GM12892 (cell line): Measurements from ENCODE around the gene RAET1L.

Experiments used
- DNase-seq: peaks from one replicate; pipeline ENCODE4 v3.0.0; 2011; ENCODE audit not compliant: insufficient read length
- FAIRE-seq: peaks from 2 replicates; lab custom pipeline; 2011; peaks lifted over from hg19 to GRCh38; lab: Jason Lieb, UNC
- POLR2A ChIP-seq: IDR thresholded peaks from 2 replicates; pipeline ENCODE4 v1.6.1; 2011; ENCODE audit warnings: low read depth, low read length, control low read depth
- POLR2AphosphoS5 ChIP-seq: IDR thresholded peaks from 2 replicates; pipeline ENCODE4 v1.6.1; 2011; ENCODE audit warnings: low read depth, low read length, control low read depth
- TAF1 ChIP-seq: IDR thresholded peaks from 2 replicates; pipeline ENCODE4 v1.6.1; 2011; ENCODE audit warnings: low read depth, mild to moderate bottlenecking, control low read depth, low read length, borderline replicate concordance

Gene RAET1L

DNA sequence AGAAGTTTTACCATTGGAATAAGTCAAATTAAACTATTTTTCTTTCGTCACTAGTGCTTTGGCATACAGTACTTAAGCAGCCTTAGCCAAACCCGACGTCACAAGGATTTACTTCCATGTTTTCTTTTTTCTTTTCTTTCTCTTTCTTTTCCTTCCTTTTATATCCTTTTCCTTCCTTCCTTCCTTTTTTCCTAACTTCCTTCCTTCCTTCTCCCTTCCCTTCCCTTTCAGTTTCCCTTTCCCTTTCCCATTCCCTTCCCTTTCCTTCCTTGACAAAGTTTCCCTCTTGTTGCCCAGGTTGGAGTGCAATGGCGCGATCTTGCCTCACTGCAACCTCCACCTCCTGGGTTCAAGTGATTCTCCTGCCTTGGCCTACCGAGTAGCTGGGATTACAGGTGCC lies 33.7 kb upstream of the RAET1L start:
- TF ChIP-seq TAF1 (no peak), POLR2AphosphoS5 (no peak), POLR2A (no peak)
- no peak for FAIRE-seq

DNA sequence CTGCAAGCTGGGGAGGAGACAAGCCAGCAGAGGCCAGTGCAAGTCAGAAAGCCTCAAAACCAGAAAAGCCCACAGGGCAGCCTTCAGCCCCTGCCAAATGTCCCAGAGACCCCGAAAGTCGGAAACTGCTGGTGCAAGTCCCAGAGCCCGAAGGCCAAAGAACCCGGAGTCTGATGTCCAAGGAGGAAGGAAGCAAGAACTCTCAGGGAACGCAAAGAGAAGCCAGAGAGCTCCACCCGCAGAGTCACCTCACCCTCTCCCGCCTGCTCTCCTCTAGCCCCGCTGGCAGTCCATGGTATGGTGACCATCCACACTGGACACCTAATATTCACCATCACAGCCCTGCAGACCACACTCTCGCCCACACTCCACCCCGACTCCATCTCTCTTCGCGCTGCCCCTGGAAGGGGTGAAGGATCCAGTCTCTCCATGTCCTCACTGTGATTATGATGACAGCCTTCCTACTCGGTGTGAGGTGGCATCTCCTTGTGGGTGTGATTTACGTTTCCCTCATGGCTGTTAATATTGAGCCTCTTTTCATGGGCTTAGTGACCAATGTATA lies 33.0 kb upstream of the RAET1L start:
- no peak for DNase-seq
- FAIRE-seq: no peak
- TF ChIP-seq POLR2A (no peak), TAF1 (no peak), POLR2AphosphoS5 (no peak)

More for the DNA sequence above, 33.7 kb upstream of the RAET1L start:
- DNase-seq: no peak

DNA sequence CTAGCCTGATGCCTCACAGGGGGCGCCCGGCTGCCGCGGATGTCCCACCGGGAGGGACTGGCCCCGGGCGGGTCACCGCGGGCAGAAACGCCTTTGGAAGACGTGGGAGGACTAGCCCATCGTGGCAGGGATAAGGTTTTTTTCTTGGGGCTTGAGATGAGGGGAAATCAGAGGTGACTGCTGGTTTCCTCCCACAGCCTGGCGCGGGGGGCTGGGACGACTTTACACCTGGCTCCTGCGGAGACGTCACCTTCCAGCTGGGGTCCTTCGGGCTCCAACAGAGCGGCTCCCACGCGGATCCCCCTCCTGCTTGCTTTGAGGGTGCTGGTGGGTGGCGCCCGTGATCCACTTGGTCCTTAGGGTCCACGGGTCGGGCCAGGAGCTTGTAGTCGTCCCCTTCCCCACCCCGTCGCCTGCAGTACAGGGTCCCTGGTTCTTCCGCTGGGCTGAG lies 32.2 kb upstream of the RAET1L start:
- no peak for FAIRE-seq
- DNase-seq: no peak
- TF ChIP-seq POLR2A: no peak
- TF ChIP-seq POLR2AphosphoS5: no peak
- no peak for TF ChIP-seq TAF1

DNA sequence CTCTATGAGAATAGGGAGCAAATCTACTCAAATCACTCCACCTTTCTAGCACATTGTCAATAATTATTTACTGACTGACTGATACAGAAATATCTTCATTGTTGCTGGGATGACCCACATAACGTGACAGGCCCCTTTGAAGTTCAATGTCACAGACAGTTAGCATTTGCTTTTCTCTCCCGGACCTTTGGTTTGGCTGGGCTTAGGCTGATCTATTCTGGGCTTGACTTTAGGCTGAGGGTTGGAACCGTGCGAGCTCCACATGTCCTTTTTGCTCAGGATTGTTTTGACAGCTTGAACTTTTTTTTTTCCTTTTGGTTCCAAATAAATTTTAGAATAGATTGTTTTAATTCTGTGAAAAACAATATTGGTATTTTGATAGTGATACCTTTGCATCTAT lies 31.6 kb upstream of the RAET1L start:
- FAIRE-seq (no peak), DNase-seq (no peak)
- TF ChIP-seq POLR2AphosphoS5 (no peak), TAF1 (no peak), POLR2A (no peak)

DNA sequence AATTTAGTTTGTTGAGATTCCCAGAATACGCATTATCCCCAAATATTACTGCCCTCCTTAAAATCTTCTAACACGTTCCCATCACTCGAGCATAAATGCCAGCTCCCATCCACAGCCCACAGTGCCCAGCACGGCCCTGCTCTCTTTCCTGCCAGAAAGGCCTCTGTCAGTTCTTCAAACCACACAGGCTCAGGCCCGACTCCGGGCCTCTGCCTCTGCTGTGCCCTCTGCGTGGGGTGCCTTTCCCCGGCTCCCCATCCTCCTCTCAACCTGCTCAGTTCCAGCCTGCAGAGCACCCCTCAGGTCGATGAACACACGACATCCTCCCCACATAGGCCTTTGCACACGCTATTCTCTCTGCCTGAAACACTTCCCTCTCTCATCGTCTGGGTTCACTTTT lies 30.8 kb upstream of the RAET1L start:
- DNase-seq (no peak), FAIRE-seq (no peak)
- TF ChIP-seq TAF1 (no peak), POLR2A (no peak), POLR2AphosphoS5 (no peak)

DNA sequence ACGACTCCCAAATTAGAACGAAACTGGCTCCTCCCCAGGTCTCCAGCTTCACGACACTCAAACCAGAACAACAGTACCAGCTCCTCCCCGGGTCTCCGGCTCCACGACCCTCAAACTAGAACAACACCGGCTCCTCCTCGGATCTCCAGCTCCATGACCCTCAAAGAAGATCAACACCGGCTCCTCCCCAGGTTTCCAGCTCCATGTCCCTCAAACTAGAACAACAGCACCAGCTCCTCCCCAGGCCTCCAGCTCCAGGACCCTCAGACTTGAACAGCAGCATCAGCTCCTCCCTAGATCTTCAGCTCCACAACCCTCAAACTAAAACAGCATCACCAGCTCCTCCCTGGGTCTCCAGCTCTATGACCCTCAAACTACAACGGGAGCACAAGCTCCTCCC lies 29.8 kb upstream of the RAET1L start:
- TF ChIP-seq TAF1 (no peak), POLR2A (no peak), POLR2AphosphoS5 (no peak)
- FAIRE-seq (no peak), DNase-seq (no peak)

DNA sequence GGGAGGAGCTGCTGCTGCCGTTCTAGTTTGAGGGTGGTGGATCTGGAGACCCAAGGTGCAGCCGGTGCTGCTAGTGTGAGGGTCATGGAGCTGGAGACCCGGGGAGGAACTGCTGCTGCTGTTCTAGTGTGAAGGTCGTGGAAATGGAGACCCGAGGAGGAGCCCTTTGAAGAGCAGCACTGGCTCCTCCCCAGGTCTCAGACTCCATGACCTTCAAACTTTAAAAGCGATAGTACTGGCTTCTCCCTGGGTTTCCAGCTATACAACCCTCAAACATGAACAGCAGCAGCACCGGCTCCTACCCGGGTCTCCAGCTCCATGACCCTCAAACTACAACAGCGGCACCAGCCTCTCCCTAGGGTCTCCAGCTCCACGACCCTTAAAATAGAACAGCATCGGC lies 28.1 kb upstream of the RAET1L start:
- TF ChIP-seq POLR2A: no peak
- TF ChIP-seq TAF1: no peak
- TF ChIP-seq POLR2AphosphoS5: no peak
- DNase-seq (no peak), FAIRE-seq (no peak)

DNA sequence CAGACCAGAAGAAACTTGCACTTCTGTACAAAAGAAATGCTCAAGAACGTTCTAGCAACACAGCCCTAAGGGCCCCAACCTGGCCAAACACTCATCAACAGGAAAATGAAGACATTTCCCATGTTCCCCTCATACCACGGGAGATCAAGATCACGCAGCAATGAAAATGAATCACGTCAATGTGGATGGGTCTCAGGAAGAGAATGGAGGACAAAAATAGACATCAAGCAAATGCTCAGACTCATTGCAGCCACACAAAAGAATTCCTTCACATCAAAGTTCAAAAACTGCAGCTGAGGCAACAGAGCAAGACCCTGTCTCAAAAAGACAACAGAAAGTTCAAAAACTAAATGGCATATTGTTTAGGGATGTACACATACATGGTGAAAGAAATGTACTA lies 25.5 kb upstream of the RAET1L start:
- no peak for DNase-seq
- no peak for TF ChIP-seq TAF1
- no peak for TF ChIP-seq POLR2A
- no peak for TF ChIP-seq POLR2AphosphoS5
- FAIRE-seq: no peak

DNA sequence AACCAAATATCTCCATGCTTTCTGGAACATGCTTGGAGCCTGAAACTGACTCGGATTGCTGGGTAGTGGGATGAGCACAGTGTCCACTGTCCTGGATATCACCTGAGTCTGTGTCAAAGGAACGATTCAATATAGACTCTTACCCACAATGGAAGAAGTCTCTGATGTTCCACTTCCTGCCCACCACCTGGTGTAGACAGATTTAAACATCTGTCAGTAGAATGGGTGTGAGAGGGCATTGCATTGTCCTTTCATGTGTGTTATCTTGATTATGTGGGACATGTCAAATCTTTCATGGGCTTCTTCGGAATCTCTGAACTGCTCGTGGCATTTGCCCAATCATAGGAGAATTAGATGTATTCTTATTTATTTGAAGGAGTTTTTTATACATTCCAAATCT lies 22.8 kb upstream of the RAET1L start:
- DNase-seq (no peak), FAIRE-seq (no peak)
- TF ChIP-seq POLR2AphosphoS5 (no peak), TAF1 (no peak), POLR2A (no peak)

DNA sequence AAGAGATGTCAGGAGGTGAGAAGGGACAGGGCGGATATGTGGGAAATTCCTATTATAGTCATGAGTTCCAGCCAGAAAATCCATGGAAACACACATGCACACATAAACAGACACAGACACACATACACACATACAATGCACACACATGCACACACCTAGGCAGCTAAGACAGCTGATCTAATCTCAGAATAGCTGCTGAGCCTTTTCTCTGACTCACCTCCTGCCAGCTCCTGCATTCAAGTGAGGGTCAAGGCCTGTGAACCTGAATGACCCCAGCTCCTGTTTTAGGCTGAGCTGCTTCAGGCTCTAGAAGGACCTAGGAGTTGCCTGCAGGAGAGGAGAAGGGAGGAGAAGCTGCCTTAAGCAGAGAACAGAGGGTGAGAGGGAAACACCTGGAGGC lies 21.6 kb upstream of the RAET1L start:
- no peak for FAIRE-seq
- TF ChIP-seq POLR2AphosphoS5 (no peak), TAF1 (no peak), POLR2A (no peak)
- DNase-seq: no peak

DNA sequence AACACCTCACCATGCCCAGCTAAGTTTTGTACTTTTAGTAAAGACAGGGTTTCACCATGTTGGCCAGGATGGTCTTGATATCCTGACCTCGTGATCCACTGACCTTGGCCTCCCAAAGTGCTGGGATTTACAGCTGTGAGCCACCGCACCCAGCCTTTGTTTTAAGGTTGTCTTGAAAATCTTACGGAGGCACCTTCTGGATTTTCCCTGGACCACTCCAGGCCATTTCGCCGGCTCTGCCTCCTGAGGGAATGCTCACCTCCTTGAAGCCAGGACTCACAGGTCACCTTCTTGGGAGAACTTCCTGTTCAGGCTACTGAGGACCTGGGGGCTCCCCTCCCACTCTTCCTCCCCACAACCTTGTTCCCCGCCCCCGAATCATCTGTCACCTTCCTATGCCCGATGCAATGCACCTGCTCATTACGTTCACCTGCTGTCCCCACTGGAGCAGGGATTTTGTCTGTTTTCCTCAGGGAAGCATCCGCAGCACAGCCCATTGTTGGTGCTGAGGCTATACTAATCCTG lies 19.4 kb upstream of the RAET1L start:
- no peak for FAIRE-seq
- no peak for TF ChIP-seq POLR2AphosphoS5
- TF ChIP-seq POLR2A: no peak
- no peak for TF ChIP-seq TAF1
- DNase-seq: no peak

DNA sequence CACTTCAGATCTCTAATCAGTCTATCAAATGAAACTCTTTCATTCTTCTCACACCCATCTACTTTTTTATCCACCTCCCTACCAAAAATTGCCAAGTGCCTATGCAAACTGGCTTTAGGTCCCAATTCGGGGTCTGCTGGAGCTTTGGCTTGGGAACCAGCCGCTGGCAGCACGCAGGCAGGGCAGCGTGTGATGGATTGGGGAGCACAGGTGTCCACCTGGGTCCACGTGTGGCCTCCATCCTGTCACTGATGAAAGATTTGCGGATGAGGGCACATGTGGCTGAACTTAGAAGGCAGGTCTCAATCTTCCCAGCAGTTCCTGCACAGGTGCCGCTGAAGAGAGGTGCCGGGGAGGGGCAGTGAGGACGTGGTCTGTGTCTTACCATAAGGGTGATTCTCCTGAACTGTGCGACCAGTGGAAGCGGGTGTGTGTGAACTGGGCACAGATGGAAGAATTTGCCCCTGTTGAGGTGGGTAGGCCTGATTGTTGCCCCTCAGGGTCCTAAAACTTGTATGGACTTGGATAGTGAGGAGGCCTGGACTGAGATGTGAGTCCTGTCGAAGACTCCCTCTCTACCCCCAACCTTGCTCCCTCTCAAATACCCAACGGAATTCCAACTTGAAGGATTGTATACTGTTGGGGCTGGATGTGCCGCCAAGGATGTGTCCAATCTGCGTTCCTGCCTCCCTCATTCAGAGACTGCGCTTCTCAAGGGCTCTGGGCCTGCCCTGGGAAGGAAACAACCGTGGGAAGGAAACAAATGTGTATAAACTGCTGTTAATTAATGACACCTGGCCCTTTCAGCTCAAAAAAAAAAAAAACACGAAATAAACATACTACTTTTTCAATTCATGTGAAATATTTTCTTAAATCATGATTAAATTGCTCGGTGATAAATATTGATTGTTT lies 18.4 kb upstream of the RAET1L start:
- TF ChIP-seq TAF1 (no peak), POLR2A (no peak), POLR2AphosphoS5 (no peak)
- DNase-seq (no peak), FAIRE-seq (no peak)
